HCT116 (cell line): ENCODE results near the gene NXN. TPM values are rescaled to one million over a fixed set of nuclear protein-coding genes. Genes with fewer than 3 reads are reported as not detected.

Experiments
- ATAC-seq: fragments of 200-7000 bp; cut with Tn5 transposase; 2 replicates; pipeline ENCODE4 v1.9.1; 2020; ENCODE audit warnings: mild to moderate bottlenecking, moderate library complexity
- BruUV-seq: library from RNA; stranded (reverse); fragments of 400-500 nt; replicated peaks from 2 replicates; lab custom pipeline; 2021; lab: Mats Ljungman, UMichigan
- CTCF ChIA-PET: fragments of 300-600 bp; sonication (Branson Sonifier 250); formaldehyde crosslinking; loops from one replicate; lab custom pipeline; 2021; ENCODE audit warnings: antibody characterized with exemption; lab: Charles Lee
- POLR2A ChIA-PET: fragments of 300-600, 350-600 bp; sonication (Branson Sonifier 250); formaldehyde crosslinking; loops from one replicate; lab custom pipeline; 2021; ENCODE audit warnings: antibody characterized with exemption; lab: Charles Lee
- RAD21 ChIA-PET, 2 experiments: fragments of 300-600 bp; sonication (Branson Sonifier 250); formaldehyde crosslinking; loops; one replicate each; lab custom pipeline; 2023; ENCODE audit warnings: low total read pairs in 2 of 2; ENCODE audit not compliant: uncharacterized antibody in 2 of 2, unreplicated experiment in 2 of 2, low non-redundant PET in 1 of 2; lab: Charles Lee
- DNase-seq: peaks from one replicate; pipeline ENCODE4 v3.0.0-alpha.2; 2010; ENCODE audit warnings: low read depth, low spot score
- H2AFZ ChIP-seq: fragments of 200-600 bp; shearing (Covaris generic), sonication (generic); 2 replicates; pipeline ENCODE4 v1.6.1; 2017; ENCODE audit warnings: low read depth, mixed run types, mixed read lengths, antibody characterized with exemption, low read length; ENCODE audit not compliant: poor library complexity, severe bottlenecking
- H3K27ac ChIP-seq: 2 replicates; pipeline ENCODE4 v1.5.1; 2012; ENCODE audit warnings: low read depth, low read length
- H3K27me3 ChIP-seq: fragments of 200-600 bp; sonication (generic); 2 replicates; pipeline ENCODE4 v1.6.1; 2016; ENCODE audit warnings: mixed run types, low read length, mixed read lengths; ENCODE audit not compliant: insufficient read depth
- H3K36me3 ChIP-seq, 2 experiments: fragments of 200-500 bp in 1 of 2; fragments of 200-600 bp in 1 of 2; sonication (Bioruptor generic) in 1 of 2; sonication (generic) in 1 of 2; 2 replicates each; pipeline versions ENCODE4 v1.5.1 to v1.6.1; 2014 to 2016; ENCODE audit warnings: low read length in 2 of 2, inconsistent platforms in 1 of 2, mixed read lengths in 1 of 2, mixed run types in 1 of 2; ENCODE audit not compliant: insufficient read depth in 2 of 2, control insufficient read depth in 1 of 2
- H3K4me1 ChIP-seq, 2 experiments: fragments of 200-600 bp in 1 of 2; sonication (generic) in 1 of 2; 2 replicates each; pipeline versions ENCODE4 v1.5.1 to v1.6.1; 2012 to 2017; ENCODE audit warnings: low read length in 2 of 2, inconsistent platforms in 1 of 2, mild to moderate bottlenecking in 1 of 2, mixed read lengths in 1 of 2, mixed run types in 1 of 2, moderate library complexity in 1 of 2; ENCODE audit not compliant: insufficient read depth in 2 of 2, control insufficient read depth in 1 of 2
- H3K4me2 ChIP-seq: fragments of 200-600 bp; sonication (generic); 2 replicates; pipeline ENCODE4 v1.6.1; 2017; ENCODE audit warnings: mixed run types, low read length, mixed read lengths
- H3K4me3 ChIP-seq, 2 experiments: fragments of 200-600 bp in 1 of 2; sonication (generic) in 1 of 2; replicated peaks in 1 of 2; 2 replicates each; pipeline ENCODE4 v1.5.1; 2011 to 2016; ENCODE audit warnings: low read length in 2 of 2, control low read depth in 1 of 2, low read depth in 1 of 2, mild to moderate bottlenecking in 1 of 2, mixed read lengths in 1 of 2, mixed run types in 1 of 2
- H3K79me2 ChIP-seq: fragments of 200-600 bp; sonication (generic); 2 replicates; pipeline ENCODE4 v1.6.1; 2017; ENCODE audit warnings: mild to moderate bottlenecking, mixed run types, low read length, moderate library complexity, mixed read lengths; ENCODE audit not compliant: insufficient read depth
- H3K9ac ChIP-seq: fragments of 200-600 bp; sonication (generic); 2 replicates; pipeline ENCODE4 v1.6.1; 2016; ENCODE audit warnings: low read length, mixed read lengths
- H3K9me2 ChIP-seq: fragments of 200-600 bp; sonication (generic), shearing (Covaris generic); 2 replicates; pipeline ENCODE4 v1.6.1; 2017; ENCODE audit warnings: mixed run types, mild to moderate bottlenecking, moderate library complexity; ENCODE audit not compliant: insufficient read depth
- H3K9me3 ChIP-seq, 2 experiments: fragments of 200-500 bp in 1 of 2; fragments of 200-600 bp in 1 of 2; sonication (Bioruptor generic) in 1 of 2; sonication (generic) in 1 of 2; 2 replicates each; pipeline ENCODE4 v1.6.1; 2014 to 2017; ENCODE audit warnings: low read length in 2 of 2, mixed read lengths in 2 of 2, inconsistent platforms in 1 of 2, low read depth in 1 of 2, mild to moderate bottlenecking in 1 of 2, mixed run types in 1 of 2, moderate library complexity in 1 of 2; ENCODE audit not compliant: control insufficient read depth in 1 of 2, insufficient read depth in 1 of 2
- H4K20me1 ChIP-seq: fragments of 200-600 bp; sonication (generic), shearing (Covaris generic); 2 replicates; pipeline ENCODE4 v1.6.1; 2017; ENCODE audit warnings: mixed run types, mild to moderate bottlenecking, moderate library complexity; ENCODE audit not compliant: insufficient read depth
- CBX3 ChIP-seq: IDR thresholded peaks from 2 replicates; pipeline ENCODE4 v1.6.1; 2012; ENCODE audit warnings: low read depth
- EGR1 ChIP-seq: IDR thresholded peaks from 2 replicates; pipeline ENCODE4 v1.6.1; 2012; ENCODE audit warnings: low read depth
- ELF1 ChIP-seq: IDR thresholded peaks from 2 replicates; pipeline ENCODE4 v1.6.1; 2012; ENCODE audit warnings: low read depth, borderline replicate concordance
- EZH2 ChIP-seq: fragments of 200-600 bp; sonication (generic); IDR thresholded peaks from 2 replicates; pipeline ENCODE4 v1.6.1; 2017; ENCODE audit warnings: antibody characterized with exemption, mixed run types
- EZH2phosphoT487 ChIP-seq: fragments of 200-600 bp; IDR thresholded peaks from 2 replicates; pipeline ENCODE4 v1.6.1; 2018; ENCODE audit warnings: antibody characterized with exemption, borderline replicate concordance
- JUND ChIP-seq: IDR thresholded peaks from 2 replicates; pipeline ENCODE4 v1.6.1; 2012
- POLR2AphosphoS5 ChIP-seq: IDR thresholded peaks from 2 replicates; pipeline ENCODE4 v1.6.1; 2011; ENCODE audit warnings: mild to moderate bottlenecking, low read depth, low read length, moderate library complexity
- SIN3A ChIP-seq: IDR thresholded peaks from 2 replicates; pipeline ENCODE4 v1.6.1; 2012; ENCODE audit warnings: low read depth
- SP1 ChIP-seq: IDR thresholded peaks from 2 replicates; pipeline ENCODE4 v1.6.1; 2012; ENCODE audit warnings: low read depth
- SRF ChIP-seq: IDR thresholded peaks from 2 replicates; pipeline ENCODE4 v1.6.1; 2012; ENCODE audit warnings: low read depth
- ZFX ChIP-seq: fragments of 450-650 bp; IDR thresholded peaks from 2 replicates; pipeline ENCODE4 v1.6.1; 2017
- ZNF274 ChIP-seq: fragments of 200-500 bp; sonication (Bioruptor generic); IDR thresholded peaks from 2 replicates; pipeline ENCODE4 v1.6.1; 2014; ENCODE audit warnings: mild to moderate bottlenecking, low read depth, low read length, inconsistent platforms
- intact Hi-C: fragments of 100-400 bp; cut with micrococcal nuclease; formaldehyde crosslinking; loops from 2 replicates; pipeline ENCODE4 v1.10.0; 2022
- total RNA-seq: library from RNA; stranded (reverse); gene quantifications from one replicate; pipeline ENCODE4 v1.2.1, GENCODE V29; 2021; ENCODE audit not compliant: unreplicated experiment
- TF ChIP-seq, protein P1 (sequence below): IDR thresholded peaks from 2 replicates; pipeline ENCODE4 v1.6.1; 2011; ENCODE audit warnings: mild to moderate bottlenecking, low read length, moderate library complexity; ENCODE audit not compliant: insufficient replicate concordance; ENCODE audit errors: extremely low read depth
- TF ChIP-seq, protein P2 (sequence below): IDR thresholded peaks from 2 replicates; pipeline ENCODE4 v1.6.1; 2012; ENCODE audit warnings: low read depth
- TF ChIP-seq, protein P3 (sequence below): IDR thresholded peaks from 2 replicates; pipeline ENCODE4 v1.6.1; 2012
- TF ChIP-seq, protein P4 (sequence below), 3 experiments: fragments of 200-600 bp in 1 of 3; sonication (generic) in 1 of 3; IDR thresholded peaks in 2 of 3; conservative IDR thresholded peaks in 1 of 3; 2 replicates each; pipeline ENCODE4 v1.5.1; 2012 to 2017; ENCODE audit warnings: low read depth in 2 of 3, low read length in 2 of 3, antibody characterized with exemption in 1 of 3, borderline replicate concordance in 1 of 3, control low read depth in 1 of 3, mild to moderate bottlenecking in 1 of 3, mixed read lengths in 1 of 3, mixed run types in 1 of 3, moderate library complexity in 1 of 3; ENCODE audit not compliant: insufficient read depth in 1 of 3

Gene NXN
- total RNA-seq, 1 experiment from 2014 or later = 83.7 TPM

DNA sequence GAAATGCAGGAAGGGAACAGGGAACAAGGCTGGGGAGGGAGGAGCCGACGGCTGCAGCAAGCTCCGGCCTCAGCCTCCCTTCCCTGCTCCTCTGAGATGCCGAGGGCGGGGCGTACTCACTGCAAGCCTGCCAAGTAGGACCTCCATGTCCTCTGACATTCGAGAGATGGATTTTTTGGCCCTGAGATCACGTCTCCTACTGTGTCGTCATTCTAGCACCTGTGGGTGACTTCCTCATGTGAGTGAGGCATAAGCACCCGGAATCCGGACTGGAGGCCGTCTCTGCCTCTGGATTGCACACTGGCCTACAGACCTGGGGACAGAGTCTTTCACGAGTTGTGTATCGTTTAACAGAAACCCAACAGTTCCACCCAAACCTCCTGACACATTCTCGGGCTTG lies 183.0 kb downstream of the NXN start:
- H3K9me3 ChIP-seq = no peaks in the 10 kb centered on the region
- DNase-seq (no peak), ATAC-seq (no peak)
- no peak overlapping the region for H3K4me3 ChIP-seq
- no peak overlapping the region for H2AFZ ChIP-seq
- no peak overlapping the region for H3K4me2 ChIP-seq
- H4K20me1 ChIP-seq = no peaks in the 10 kb centered on the region
- peaks cover 11% of the 10 kb centered on the region; the same call in 1 of the 2 replicates for H3K79me2 ChIP-seq
- H3K9ac ChIP-seq = no peak overlapping the region
- no TSS peak for BruUV-seq
- H3K9me2 ChIP-seq = no peaks in the 10 kb centered on the region
- ChIA-PET POLR2A (interaction anchor here (1.6 kb wide), 1 partner anchor 183 kb away, joined by 3 read pairs; the partner anchor contains the start of gene NXN), CTCF (interaction anchor here (1.2 to 4.1 kb wide), 2 partner anchors 184 to 202 kb away, joined by 4 to 87 read pairs; partner anchors contain the start of gene NXN), RAD21 (interaction anchor here in 1 of 2 experiments (3.2 kb wide), 1 partner anchor 184 kb away, joined by 14 read pairs; the partner anchor contains the start of gene NXN)
- intact Hi-C loops = no loop called here
- no peak overlapping the region for H3K27ac ChIP-seq
- TF ChIP-seq EZH2 (no peak), SIN3A (no peak), SRF (no peak), JUND (no peak), ZNF274 (no peak), POLR2AphosphoS5 (no peak), CBX3 (no peak), EZH2phosphoT487 (no peak), ZFX (no peak), ELF1 (no peak), SP1 (no peak), EGR1 (no peak)
- TF ChIP-seq, protein P1, sequence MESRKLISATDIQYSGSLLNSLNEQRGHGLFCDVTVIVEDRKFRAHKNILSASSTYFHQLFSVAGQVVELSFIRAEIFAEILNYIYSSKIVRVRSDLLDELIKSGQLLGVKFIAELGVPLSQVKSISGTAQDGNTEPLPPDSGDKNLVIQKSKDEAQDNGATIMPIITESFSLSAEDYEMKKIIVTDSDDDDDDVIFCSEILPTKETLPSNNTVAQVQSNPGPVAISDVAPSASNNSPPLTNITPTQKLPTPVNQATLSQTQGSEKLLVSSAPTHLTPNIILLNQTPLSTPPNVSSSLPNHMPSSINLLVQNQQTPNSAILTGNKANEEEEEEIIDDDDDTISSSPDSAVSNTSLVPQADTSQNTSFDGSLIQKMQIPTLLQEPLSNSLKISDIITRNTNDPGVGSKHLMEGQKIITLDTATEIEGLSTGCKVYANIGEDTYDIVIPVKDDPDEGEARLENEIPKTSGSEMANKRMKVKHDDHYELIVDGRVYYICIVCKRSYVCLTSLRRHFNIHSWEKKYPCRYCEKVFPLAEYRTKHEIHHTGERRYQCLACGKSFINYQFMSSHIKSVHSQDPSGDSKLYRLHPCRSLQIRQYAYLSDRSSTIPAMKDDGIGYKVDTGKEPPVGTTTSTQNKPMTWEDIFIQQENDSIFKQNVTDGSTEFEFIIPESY = no peak
- TF ChIP-seq, protein P2, sequence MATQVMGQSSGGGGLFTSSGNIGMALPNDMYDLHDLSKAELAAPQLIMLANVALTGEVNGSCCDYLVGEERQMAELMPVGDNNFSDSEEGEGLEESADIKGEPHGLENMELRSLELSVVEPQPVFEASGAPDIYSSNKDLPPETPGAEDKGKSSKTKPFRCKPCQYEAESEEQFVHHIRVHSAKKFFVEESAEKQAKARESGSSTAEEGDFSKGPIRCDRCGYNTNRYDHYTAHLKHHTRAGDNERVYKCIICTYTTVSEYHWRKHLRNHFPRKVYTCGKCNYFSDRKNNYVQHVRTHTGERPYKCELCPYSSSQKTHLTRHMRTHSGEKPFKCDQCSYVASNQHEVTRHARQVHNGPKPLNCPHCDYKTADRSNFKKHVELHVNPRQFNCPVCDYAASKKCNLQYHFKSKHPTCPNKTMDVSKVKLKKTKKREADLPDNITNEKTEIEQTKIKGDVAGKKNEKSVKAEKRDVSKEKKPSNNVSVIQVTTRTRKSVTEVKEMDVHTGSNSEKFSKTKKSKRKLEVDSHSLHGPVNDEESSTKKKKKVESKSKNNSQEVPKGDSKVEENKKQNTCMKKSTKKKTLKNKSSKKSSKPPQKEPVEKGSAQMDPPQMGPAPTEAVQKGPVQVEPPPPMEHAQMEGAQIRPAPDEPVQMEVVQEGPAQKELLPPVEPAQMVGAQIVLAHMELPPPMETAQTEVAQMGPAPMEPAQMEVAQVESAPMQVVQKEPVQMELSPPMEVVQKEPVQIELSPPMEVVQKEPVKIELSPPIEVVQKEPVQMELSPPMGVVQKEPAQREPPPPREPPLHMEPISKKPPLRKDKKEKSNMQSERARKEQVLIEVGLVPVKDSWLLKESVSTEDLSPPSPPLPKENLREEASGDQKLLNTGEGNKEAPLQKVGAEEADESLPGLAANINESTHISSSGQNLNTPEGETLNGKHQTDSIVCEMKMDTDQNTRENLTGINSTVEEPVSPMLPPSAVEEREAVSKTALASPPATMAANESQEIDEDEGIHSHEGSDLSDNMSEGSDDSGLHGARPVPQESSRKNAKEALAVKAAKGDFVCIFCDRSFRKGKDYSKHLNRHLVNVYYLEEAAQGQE = no peak
- TF ChIP-seq, protein P3, sequence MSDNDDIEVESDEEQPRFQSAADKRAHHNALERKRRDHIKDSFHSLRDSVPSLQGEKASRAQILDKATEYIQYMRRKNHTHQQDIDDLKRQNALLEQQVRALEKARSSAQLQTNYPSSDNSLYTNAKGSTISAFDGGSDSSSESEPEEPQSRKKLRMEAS = no peak
- TF ChIP-seq, protein P4, sequence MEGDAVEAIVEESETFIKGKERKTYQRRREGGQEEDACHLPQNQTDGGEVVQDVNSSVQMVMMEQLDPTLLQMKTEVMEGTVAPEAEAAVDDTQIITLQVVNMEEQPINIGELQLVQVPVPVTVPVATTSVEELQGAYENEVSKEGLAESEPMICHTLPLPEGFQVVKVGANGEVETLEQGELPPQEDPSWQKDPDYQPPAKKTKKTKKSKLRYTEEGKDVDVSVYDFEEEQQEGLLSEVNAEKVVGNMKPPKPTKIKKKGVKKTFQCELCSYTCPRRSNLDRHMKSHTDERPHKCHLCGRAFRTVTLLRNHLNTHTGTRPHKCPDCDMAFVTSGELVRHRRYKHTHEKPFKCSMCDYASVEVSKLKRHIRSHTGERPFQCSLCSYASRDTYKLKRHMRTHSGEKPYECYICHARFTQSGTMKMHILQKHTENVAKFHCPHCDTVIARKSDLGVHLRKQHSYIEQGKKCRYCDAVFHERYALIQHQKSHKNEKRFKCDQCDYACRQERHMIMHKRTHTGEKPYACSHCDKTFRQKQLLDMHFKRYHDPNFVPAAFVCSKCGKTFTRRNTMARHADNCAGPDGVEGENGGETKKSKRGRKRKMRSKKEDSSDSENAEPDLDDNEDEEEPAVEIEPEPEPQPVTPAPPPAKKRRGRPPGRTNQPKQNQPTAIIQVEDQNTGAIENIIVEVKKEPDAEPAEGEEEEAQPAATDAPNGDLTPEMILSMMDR (IDR thresholded peaks at IDR 0.05 in 2 of 3, conservative IDR thresholded peaks at IDR 0.05 in 1 of 3; ENCODE audit: borderline replicate concordance in 1 of 3, insufficient read depth in 1 of 3, low read depth in 2 of 3, low read length in 2 of 3) = no peak
- H3K4me1 ChIP-seq = peaks cover 0 to 11% of the 10 kb centered on the region in 2 experiments; a peak in 2 of 4 replicates
- no peaks in the 10 kb centered on the region for H3K27me3 ChIP-seq
- peaks cover 0 to 10% of the 10 kb centered on the region in 2 experiments; a peak in 2 of 4 replicates for H3K36me3 ChIP-seq
